HG03196 (cell line): ENCODE measurements around the gene KDM4C.
"Not testable (repeated sequence)": the region's sequence is repeated elsewhere in the genome, so short reads cannot be mapped to it uniquely, and the experiment has no call there.

ENCODE experiments used
- ATAC-seq: cut with Tn5 transposase; IDR thresholded peaks from one replicate; pipeline ENCODE4 v1.9.1; 2021; ENCODE audit not compliant: unreplicated experiment

KDM4C gene

DNA sequence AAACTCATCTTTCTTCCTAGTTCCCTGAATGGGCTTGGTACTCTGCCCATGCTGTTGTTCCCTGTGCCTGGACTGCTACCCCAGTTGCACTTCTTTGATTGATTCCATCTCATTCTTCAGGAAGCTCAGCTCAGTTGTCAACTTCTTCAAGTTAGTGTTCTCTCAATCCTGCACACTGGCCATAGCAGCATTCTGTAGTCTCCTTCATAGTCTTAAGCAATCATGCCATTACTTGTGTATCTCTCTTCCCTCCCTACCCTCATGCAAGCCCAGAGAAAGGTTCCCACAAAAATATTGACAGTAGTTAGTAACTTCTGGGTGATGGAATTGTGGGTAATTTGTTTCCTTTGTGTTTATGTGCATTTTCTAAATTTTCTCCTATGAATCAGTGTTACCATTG is 5.5 kb downstream of the KDM4C start:
- ATAC-seq: no peak

DNA sequence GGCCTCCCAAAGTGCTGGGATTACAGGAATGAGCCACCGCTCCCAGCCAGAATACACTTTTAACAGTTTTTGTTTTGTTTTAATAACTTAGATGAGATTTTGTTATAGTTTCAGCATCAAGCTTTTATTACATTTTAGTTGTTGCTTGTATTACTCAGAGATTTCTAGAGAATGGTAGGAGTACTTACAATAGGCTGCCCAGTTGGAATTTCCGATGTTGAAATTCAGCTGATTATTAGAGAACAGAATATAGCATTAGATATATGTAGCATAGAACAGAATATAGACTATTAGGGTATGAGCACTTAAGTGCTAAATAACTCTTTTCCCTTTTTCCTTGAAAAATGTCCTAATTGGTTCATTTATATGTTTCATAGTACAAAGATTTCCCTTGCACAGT is 6.2 kb downstream of the KDM4C start:
- ATAC-seq: no peak

DNA sequence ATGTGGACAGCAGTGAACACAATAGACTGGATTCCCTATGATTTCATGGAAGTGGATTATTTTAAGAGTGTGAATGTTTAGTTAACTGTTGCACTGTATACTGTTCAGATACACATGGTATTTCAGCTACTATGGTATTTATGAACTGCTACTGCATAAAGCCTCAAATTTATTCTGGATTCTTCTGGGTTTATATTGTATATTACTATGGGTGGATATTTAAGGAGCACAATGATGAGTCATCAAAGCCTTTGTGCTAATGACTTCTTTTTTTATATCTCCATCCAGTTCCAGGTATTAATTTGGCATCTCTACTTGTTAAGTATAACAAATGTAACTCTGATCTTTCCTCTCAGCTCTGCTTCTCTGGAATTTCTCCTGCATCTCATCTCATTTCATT is 6.8 kb downstream of the KDM4C start:
- no peak for ATAC-seq

DNA sequence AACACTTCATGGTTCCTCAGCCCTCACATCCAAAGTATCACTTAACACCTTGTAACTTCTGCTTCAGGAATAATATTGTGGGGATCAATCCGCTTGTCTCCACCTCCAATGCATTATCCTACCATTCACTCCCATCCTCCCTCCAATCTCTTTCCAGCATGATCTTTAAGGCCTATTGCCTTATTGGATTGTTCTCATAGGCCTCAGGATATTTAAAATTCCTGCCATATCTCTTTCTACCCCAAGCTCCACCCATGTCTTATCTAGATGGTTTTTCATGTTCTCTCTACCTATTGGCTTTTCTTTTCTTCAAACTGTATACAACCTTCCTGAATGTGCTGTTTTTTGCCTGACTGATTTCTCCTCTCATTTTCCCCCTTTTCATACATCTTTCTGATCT is 7.2 kb downstream of the KDM4C start:
- no peak for ATAC-seq

DNA sequence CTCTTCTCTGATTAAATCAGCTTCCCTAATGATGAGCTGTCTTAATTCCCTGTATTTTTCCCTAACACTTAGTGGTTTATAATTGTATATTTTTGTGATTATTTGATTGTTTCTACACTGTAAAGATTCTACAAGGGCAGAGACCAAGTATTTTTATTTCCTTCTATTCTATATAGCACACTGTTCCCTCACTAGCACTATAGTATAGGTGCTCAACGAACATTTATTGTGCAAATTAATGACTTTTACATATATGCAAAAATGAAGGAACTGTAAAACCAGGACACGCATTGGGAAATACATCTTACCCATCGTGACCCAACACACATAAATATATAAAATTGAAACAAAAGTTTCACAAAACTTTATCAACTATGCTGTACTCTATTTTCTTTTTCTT is 7.6 kb downstream of the KDM4C start:
- ATAC-seq: no peak

DNA sequence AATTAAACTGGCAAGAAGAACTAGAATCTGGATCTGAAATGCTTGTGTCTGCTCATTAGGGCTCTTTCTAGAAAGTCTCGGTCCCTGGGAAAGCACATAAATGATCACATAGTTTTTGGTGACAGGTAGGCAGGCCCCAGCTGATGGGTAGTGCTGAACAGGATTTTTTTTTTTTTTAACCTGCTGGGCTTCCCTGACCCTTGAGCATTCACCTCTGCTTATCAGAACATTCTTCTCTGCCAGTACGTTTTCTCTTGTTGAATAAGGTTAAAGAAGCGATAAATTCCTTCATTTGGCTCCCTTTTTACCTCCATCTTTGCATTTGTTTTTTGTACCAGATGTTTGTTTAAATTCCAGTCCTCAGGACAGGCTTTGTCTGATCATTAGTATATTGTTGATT is 8.8 kb downstream of the KDM4C start:
- no peak for ATAC-seq

DNA sequence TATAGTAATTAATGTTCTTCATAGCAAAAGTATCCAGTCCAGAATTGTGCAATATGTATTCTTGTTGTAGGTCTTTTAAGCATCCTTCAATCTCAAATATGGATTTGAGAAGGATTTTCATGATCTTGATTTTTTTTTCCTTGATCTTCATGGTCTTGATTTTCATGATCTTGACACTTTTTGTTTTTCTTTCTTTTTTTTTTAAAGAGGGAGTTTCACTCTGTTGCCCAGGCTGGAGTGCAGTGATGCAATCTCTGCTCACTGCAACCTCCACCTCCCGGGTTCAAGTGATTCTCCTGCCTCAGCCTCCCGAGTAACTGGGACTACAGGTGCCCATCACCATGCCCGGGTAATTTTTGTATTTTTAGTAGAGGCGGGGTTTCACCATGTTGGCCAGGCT is 10.8 kb downstream of the KDM4C start:
- ATAC-seq: not testable (repeated sequence)

DNA sequence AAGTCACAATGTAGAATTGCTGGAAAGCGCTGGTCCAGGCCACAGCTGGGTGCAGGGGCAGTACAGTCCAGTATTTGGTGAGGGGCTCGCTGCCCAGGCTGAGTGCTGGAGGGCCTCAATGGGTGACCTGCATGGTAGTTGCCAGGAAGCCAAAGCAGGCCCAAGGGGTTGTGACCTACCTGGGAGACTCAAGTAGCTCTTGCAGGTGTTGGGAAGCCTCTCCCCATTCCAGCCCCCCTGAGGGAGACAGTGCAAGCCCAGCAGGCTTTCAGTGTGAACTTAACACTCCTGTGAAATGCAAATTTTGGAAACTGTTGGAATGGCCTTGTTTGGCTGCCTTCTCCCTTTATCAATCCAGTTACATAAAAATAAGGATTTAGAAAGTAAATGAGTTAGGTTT is 13.9 kb downstream of the KDM4C start:
- no peak for ATAC-seq

DNA sequence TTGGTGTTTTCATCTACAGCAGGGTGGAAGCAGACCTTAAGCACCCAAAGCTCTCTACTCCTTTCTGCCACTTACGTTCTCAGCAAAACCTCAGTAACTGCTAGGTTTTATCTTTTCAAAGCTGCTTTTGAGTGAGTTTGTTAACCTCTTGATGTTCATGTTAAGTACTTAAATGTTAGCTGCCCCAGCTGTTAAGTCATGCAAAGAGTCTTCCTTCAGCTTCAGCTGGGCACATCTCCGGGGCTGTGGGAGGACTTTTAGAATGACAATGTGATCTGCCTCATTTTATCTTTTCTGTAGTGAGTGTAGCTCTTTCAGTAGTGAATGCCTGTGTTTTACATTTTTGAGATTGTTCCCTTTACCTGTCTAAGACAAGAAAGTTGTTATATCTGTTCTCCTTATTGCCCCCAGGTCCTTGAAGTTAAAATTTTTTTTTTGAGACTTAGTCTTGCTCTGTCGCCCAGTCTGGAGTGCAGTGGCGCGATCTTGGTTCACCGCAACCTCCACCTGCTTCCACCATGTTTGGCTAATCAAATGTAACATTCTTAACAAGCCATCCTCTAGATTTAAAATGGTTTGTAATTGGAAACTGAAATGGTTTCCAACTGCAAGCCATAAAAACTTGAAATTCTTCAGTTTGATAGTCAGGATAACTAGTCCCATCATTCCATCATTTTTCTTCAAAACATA is 19.6 kb downstream of the KDM4C start:
- no peak for ATAC-seq

DNA sequence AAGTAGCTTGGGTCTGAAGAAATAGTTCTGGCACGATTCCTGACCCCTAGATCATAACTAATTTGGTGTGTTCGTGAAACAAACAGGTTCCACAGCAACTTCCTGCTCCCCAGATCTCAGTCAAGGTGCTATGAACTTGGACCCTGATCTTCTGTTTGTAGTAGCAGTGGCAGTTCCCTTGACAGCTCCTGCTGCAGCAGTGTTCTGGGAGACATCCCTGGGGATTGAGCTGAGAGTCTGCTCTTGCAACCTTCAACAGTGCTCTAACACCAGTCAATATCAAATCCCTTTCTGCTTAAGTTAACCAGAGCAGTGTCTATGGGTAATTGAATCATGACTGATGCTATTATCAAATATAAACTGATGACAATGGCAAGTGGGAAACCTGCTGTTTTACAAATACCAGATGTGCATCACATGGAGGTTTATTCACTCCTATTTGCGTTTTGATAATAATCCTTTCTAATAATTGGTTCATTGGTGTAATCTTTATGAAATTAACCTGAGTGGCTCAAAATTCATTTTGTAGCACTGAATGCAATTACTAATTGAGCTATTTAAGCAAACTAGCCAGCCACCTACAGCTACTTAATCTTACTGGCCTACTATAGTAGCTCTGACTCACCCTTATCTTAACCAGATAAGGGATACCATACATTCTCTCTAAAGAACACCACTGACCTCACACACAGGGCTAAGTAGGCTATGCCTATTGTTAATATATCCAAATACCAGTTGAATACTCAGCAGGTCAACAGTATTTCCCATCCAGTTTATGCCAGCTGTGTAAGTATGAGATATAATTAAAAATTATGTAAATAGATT is 21.9 kb downstream of the KDM4C start:
- ATAC-seq: no peak

DNA sequence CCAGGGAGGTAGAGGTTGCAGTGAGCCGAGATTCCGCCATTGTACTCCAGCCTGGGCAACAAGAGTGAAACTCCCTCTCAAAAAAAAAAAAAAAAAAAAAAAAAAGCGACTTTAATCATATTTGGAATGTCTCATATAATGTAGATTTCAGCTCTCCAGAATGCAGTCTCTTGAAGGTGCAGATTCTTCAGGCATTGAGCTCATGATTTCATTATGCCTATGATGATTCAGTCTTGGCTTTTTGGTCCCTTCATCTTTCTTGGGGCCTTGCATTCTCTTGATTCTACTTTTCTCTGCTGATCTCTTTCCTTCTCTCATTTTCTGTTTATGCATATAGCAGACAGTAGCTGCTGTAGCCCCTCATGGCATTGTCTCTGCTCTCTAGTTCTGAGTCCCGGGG is 22.9 kb downstream of the KDM4C start:
- no peak for ATAC-seq

DNA sequence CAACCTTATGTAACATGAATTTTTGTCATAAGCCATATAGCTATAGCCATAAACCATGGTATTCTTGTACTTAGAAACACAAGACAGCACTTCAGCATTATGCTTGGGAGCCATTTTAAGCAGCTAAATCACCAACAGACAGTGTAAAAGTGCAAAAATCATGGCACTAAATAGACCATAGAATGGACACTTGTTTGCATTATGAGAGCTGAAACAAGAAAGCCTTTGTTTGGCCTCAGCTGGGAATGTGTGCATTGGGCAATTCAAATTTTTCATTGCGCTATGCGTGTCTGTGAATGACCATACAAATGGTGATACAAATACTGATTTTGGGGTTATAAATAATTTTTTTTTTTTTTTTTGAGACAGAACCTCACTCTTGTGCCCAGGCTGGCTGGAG is 23.7 kb downstream of the KDM4C start:
- no peak for ATAC-seq

DNA sequence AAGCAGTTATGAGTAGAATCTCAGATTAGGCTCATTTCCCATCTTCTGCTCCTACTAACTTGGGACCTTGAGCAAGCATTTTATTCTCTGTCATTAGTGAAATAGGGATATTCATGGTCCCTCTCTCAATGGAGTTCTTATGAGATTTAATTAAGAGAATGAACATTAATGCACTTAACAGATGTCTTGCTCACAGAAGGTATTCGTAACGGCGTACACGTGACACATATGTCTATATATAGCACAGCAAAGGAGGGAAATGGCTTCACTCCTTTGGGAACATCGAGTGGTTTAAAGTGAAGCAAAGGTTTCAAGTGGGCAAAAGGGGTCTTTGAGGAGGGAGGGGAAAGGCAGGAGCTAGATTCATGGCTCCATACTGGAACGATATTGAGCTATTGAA is 24.6 kb downstream of the KDM4C start:
- ATAC-seq: no peak

DNA sequence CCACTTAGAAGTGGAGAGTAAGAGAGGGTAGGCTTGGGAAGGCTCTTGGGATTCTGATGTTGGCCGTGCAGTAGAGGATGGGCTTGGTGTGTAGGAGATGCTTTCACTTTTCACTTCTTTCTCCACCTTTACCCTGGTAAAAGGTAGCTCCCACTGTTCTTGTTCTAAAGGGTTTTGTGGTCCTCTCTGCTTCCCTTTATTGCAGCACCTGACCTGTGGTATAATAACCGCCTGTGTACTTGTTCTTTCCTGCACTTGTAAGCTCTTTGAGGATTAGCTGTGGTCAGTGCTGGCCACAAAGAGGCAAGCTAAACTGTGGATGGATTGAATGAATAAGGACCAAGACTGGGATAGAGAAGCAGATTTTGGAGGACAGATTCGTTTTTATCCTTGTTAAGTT is 25.2 kb downstream of the KDM4C start:
- no peak for ATAC-seq

DNA sequence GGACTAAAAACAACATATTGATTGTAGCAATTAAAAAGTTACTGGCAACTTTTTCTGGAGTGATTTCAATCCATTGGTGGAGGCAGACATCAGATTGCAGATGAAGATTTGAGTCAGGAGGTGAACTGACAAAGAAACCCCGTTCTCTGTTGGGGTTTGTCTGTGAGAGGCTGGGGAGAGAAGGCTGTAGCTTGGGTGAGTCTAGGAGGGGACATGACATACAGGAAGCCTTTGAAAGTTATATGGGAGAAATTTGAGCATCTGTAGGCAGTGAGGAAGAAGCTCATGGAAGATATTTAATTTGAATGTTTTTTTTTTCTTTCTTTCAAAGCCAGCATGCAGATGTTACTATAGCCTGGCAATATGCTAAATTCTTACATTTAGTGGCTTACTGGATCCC is 26.0 kb downstream of the KDM4C start:
- ATAC-seq: no peak

DNA sequence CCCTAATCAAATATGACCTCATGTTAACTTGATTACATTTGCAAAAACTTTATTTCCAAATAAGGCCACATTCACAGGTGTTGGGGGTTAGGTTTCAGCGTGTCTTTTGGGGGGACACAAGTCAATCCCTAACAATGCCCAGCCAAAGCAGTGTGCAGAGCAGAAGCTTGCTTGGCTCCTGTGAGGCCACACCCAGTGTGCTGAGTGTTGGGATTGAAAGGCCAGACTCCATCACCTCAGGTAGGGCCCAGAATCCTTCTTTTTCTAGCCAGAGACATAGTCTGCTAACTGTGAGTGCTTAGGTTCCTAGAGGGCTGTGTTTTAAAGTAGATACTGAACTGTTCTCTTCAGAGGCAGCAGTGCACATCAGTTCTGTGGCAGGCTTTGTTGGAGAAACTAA is 27.9 kb downstream of the KDM4C start:
- no peak for ATAC-seq

DNA sequence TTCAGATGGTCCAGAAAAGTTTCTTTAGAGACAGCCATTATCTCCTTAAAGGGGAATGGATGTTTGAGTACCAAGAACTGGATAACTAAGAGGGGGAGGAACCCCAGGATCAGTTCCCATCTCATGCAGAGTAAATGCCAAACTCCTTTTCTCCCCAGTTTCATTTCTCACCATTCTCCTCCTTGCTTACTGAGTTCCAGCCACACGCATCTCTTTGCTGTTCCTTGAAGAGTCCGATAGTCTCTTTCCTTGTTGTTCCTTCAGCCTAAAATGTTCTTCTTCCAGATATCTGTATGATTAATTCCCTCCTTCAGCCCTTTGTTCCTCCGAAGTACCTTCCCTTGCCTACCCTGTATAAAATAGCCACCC is 30.0 kb downstream of the KDM4C start:
- ATAC-seq: no peak

DNA sequence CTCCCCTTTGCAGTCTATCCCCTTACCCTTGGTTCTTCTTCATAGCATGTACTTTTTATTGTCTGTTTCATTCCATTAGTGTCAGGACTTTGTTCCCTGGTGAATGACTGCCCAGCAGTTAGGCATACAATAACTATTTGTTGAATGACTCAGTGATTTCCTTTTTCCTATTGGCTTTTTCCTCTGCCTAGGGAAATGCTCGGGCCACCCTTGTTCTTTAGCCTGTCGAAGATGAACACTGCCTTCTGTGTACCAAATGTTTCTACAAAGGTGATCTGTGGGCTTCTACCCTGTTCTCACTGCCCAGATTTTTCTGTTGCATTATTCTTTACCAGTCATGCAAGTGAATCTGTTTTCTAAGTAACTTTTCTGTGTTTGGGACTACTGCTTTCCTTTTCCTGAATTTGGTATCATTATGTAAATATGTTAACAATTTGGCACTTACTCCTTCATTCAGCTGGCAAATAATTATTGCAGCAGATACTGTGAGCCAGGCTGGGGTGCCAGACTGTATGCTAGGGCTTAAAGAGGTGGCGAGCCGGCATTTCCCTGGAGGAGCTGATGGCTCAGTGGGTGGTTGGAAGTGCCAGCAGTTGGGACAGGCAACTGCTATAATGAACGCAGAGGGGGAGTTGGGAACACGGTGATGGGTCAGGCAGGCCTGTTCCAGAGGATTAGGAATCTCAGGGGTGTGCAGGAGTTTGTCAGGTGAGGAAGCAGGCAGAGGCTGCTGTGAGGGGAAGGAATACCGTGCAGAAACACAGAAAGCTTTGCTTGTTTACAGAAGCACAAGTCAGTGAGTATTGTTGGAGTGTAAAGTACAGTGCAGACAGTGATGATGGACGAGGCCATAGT is 30.6 kb downstream of the KDM4C start:
- ATAC-seq: no peak

DNA sequence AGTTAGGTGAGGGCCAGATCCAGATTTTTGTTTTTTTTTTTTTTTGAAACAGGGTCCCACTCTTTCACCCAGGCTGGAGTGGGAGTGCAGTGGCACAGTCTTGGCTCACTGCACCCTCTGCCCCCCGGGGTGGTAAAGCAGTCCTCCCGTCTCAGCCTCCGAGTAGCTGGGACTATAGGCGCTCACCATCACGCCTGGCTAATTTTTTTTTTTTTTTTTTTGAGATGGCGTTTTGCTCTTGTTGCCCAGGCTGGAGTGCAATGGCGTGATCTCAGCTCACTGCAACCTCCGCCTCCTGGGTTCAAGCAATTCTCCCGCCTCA is 31.2 kb downstream of the KDM4C start:
- ATAC-seq: not testable (repeated sequence)

DNA sequence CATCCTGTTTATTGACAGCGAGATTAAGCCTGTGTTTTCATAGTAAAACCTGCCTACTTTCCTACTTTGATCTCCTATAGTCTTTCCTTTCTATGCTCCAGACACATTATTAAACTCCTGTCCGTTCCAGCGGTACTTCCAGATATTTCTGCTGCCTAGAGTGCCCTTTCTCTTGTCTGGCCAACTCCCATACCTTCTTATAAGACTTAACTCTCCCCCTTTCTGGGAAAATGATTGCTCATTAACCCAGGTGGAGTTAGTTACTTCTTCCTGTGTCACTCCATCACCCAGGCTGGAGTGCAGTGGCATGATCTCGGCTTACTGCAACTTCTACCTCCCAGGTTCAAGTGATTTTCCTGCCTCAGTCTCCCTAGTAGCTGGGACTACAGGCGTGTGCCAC is 33.1 kb downstream of the KDM4C start:
- ATAC-seq: no peak

DNA sequence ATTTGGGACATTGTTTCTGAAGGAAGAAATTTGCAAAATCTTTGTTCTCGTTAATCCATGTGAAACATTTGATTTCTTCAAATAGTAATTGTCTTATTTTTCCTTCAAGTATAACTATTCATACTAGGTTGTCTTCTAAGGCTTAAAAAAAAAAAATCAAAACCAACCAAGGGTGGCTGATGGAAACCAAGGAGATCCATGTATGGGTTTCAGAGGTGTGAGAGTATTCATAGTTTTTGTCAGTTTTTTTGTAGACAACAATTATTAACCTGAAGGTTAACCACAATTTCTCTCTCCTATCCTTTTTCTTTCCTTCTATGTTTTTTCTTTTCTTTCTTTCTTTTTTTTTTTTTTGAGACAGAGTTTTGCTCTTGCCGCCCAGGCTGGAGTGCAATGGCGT is 35.4 kb downstream of the KDM4C start:
- ATAC-seq: no peak

DNA sequence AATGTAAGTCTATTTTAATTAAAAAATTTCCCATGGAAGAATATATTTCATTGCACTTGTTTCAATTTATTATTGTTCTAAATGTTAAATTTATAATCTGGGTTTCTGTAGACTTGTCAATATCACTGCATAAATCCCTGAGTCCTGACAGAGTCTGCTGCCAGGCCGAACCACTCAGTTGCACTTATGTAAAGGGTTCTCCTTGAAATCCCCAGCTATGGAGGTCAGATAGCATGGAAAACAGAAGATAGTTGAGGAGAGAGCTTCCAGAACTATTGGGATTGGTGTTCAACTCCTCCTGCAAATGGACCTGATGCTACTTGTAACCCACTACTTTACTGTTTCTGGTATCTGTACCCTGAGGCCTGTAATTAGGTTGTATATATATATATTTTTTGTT is 37.2 kb downstream of the KDM4C start:
- ATAC-seq: no peak
